HL-60/S4 (cell line): ENCODE measurements around the gene EXD3.
"Not testable (repeated sequence)": the region's sequence is repeated elsewhere in the genome, so short reads cannot be mapped to it uniquely, and the experiment has no call there.

Source experiments
- in situ Hi-C: fragments of 300-500 bp; cut with MboI; formaldehyde crosslinking; loops from 2 replicates; pipeline ENCODE4 v1.14.3; 2022; ENCODE audit warnings: low sequenced_read_pairs

Gene EXD3

GRCh38 chr9:137459601-137460362 lies 36.8 kb upstream of the EXD3 start:
- in situ Hi-C loops: no loop called here

DNA sequence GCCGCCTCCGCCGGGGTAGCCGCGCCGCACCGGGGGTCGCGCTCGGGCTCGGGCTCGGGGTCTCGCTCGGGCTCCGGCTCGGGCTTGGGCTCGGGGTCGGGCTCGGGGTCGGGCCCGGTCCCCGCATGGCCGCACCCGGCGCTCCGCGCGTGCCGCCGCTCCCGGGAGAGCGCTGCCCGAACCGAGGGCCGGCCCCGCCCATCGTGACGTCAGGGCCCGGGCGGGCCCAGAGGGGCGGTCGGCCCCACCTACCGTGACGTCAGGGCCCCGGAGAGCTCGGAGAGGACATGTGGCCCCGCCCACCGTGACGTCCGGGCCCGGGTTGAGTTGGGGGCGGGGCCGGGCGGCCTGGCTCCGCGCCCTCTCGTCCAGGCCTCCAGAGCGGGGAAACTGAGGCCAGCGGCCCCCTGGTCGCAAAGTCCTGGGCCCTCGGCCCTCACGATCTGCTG lies 36.2 kb upstream of the EXD3 start, which contains the start of gene NSMF:
NSMF (minus strand) TSS at position 183 of the 449 bp plus-strand sequence. CDS start 232 bp downstream, outside the sequence.
- in situ Hi-C loops: no loop called here

GRCh38 chr9:137458194-137459151 lies 35.5 kb upstream of the EXD3 start:
- in situ Hi-C loops: no loop called here

DNA sequence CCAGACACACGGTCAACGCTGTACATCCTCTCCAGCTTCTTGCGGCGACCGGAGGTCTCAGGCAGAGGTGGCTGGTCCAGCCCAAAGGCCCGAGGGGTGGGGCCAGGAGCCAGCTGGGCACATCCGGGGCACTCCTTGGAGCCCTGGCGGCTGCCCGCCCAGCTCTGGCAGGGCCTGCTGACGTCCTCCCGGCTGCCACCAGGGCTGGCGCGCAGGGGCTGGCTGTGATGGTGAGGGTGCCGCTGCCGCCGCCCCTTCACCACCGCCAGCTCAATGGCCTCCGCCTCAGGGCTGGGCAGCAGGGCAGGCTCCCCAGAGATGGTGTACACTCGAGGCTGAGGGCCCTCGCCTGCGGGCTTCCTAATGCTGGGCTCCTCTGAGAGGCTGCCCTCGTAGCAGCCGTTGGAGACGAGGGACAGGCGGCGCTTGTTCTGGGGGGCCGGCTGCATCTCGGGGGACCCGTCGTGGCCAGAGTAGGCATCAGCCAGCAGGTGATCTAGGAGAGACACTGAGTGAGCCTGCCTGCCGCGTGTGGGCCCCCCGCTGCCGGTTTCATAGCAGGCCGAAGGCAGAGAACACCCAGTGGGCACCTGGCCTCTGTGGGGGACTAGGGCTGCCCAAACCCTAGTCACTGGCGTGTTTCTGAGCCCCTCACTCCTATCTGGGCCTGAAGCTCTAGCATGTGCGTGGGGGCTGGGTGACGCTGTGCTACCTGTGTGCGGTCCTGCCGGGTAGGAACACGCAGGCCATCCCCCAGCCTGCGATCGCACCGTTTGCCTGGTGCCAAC lies 34.6 kb upstream of the EXD3 start:
- in situ Hi-C loops: no loop called here

GRCh38 chr9:137456864-137457405 lies 34.0 kb upstream of the EXD3 start:
- in situ Hi-C loops: no loop called here

DNA sequence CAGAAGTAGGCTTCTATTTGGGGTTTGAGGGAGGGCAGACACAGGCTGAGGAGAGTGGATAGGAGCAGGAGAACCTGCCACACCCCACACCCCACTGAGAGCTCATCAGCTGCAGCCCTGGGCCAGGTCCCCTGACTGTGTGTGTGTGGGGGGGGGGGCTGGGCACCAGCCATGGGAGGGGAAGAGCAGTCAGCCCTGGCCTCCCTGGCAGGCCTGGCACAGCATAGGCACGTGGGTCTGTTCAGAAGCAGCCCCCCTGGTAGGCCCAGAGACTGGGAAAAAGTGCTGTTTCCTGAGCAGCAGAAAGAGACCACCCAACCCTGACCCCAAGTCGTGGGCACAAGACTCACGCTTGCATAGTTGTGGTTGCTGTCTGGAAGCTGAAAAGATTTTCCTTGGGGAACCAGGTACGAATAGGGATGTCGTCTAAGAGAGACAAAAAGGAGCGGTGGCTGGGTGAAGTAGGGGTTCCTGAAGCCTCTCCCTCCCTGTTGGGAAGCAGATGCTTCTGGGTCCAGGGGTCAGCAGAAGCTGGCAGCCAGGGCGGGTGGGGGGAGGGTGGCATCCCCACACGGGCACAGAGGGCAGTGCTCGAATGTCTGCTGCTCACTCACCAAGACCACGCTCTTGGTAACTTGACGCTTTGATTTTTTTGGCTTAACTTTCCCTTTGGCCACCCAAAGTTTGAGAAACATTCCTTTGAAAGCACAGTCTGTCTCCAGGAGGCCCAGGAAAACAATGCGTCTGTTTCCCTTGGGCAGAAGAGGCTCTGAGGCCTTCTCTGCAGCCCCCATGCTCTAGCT lies 33.3 kb upstream of the EXD3 start:
- in situ Hi-C loops: no loop called here

DNA sequence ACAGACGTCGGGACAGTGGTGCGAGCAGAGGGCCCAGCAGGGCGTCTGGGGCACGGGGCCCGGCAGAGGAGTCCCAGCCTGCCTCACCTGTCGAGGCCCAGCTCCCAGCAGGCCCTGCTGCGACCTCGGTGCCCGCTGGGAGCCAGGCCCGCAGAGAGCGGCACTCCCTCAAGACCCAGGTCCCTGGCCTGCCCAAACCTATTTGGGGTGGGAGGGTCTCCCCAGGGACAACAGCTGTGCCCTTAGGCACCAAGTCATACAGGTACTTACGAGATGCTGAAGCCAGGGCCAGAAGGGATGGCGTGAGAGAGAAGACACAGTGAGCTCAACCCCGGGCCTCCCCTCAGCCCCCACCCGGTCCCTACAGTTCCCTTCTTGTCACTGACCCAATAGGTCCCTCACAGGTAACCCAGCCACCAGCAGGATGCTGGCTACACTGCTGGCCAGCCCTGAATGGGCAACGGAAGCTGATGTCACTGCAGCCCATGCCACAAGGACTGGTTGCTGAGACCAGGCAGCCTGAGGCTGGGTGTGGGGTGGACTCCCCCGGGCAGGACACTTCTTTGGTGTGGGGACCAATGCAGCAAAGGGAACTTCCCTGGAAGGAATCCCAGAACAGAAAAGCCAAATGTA lies 32.5 kb upstream of the EXD3 start:
- in situ Hi-C loops: no loop called here

DNA sequence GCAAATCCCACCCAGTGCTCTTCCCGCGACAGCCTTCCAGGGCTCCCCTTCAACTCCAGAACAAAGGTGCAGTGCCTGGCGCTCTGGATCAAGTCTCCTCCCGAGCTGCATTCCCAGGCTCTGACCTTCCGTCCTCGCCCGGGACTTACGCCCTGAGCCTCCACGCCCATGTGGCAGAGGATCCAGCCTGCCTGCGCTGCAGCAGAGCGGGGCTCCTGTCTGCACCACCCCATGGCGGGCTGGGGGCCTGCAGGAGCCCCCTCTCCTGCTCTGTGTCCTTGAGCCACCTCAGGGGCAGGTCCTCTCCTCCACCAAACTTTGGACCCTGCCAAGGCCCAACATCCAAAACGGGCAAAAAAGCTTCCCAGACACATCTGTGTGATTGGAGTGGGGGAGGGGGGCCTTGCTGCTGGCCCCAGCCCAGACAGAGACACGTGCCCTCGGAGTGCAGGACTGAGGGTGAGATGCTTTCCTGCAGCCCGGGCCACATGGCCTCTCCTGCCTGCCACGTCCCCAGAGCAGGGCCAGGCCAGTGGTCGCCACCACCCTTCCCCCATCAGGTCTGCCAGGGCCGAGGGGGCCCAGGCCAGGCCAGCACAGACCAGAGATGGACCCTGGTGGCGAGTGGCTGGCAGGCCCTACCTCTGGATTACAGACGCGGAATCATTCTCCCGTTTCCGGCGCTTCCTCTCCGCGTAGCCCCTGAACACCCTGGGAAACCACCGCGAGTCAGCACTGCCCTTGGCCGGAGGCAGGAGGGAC lies 31.8 kb upstream of the EXD3 start:
- in situ Hi-C loops: no loop called here

DNA sequence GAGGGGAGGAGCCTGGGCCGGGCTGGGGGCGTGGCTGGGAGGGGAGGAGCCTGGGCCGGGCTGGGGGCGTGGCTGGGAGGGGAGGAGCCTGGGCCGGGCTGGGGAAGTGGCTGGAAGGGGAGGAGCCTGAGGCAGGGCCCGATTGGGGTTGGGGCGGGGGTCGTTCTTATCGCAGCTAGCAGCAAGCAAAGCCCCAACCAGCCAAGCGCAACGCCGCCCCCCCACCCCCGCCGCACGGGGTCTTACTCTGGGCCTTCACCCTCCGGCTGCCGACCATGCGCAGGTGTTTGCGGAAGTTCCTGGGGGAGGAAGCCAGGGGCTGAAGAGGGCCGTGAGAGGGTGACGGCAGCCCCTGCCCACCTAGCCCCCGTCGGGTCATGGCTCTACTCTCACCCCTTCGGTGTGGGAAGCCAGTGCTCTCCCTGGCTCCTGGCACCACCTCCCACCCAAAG lies 31.2 kb upstream of the EXD3 start:
- in situ Hi-C loops: no loop called here

GRCh38 chr9:137453643-137454081 lies 30.7 kb upstream of the EXD3 start:
- in situ Hi-C loops: no loop called here

DNA sequence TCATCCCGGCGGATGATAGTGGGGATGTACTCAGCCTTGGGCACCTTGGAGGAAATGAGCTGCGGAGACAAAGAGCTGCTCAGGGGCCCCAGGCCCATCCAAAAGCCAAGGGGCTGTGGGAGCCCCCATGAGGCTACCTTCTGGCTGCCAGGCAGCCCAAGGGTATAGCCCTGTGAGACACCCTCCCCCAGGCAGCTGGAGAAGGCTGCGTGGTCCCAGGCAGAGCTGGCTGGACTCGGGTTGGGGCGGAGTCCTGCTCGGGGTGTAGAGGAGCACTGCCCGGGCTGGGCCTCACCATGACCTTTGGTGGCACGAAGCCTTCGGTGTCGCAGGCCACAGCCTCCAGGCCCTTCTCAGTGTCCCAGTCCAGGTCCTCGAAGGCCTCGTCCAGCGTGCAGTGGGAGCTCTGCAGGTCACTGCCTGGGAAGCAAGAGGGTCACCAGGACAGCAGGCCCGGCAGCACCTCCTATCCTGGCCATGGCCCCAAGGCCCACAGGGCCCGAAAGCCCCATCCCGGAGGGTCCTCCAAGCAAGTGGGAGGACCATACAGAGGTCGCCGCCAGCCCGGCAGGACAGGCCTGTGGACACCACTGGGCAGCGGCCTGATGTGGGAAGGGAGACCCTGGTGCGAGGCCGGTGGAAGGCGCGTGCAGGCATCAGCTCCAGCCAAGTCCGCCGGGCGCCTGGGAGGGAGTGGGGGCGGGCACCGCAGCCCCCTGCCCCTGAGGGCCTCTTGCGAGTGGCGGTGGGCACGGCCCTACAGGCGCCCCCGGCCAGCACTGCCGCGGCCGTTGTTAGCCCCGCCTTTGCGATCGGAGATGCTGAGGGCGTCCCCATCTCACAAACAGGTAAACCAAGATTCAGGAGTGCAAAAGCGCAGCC lies 30.0 kb upstream of the EXD3 start:
- in situ Hi-C loops: no loop called here

DNA sequence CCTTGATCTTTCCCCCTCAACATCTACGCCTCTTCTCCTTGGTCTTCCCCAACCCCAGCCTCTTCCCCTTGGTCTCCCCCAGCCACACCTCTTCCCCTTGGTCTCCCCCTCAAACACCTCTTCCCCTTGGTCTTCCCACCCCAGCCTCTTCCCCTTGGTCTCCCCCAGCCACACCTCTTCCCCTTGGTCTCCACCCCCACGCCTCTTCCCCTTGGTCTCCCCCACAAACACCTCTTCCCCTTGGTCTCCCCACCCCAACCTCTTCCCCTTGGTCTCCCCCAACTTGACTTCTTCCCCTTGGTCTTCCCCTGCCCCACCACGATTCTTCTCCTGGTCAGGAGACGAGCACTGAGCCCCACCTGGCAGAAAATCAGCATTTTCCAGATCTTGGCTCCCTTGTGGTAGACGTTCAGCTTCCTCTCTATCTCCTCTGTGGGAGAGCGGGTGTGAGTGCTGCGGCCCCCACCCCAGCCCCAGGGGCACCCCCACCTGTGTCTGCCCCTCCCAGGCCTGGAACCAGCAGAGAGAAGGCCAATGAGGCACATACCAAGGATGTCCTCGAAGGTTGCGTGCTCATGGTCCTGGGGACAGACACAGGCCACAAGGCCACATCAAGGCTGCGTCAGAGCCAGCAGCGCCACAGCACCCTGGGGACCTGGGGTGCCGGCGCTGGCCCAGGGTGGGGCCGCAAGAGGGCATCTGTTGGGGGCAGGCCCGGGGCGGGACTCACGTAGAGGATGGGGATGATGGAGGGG lies 29.2 kb upstream of the EXD3 start:
- in situ Hi-C loops: no loop called here

DNA sequence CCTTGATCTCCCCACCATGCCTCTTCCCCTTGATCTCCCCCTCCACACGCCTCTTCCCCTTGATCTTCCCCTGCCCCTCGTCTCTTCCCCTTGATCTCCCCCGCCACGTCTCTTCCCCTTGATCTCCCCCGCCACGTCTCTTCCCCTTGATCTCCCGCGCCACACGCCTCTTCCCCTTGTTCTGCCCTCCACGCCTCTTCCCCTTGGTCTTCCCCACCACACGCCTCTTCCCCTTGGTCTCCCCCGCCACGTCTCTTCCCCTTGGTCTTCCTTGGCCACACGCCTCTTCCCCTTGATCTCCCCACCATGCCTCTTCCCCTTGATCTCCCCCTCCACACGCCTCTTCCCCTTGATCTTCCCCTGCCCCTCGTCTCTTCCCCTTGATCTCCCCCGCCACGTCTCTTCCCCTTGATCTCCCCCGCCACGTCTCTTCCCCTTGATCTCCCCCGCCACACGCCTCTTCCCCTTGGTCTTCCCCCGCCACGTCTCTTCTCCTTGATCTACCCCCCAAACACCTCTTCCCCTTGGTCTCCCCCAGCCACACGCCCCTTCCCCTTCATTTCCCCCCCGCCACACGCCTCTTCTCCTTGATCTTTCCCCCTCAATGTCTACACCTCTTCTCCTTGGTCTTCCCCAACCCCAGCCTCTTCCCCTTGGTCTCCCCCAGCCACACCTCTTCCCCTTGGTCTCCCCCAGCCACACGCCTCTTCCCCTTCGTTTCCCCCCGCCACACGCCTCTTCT lies 28.5 kb upstream of the EXD3 start:
- in situ Hi-C loops: not testable (repeated sequence)

GRCh38 chr9:137450539-137451222 lies 27.7 kb upstream of the EXD3 start:
- in situ Hi-C loops: not testable (repeated sequence)

- in situ Hi-C loops: no loop called here
These were observed 27.1 kb upstream of the EXD3 start for GRCh38 chr9:137449931-137450538.
